ENCODE results near the gene DSTYK.

- peak; percentile 30; the same call in 1 of the 2 replicates for TF ChIP-seq CTCF (conservative IDR thresholded peaks at IDR 0.05; ENCODE audit: low read length)
- TF ChIP-seq EZH2phosphoT487 (IDR thresholded peaks at IDR 0.05; ENCODE audit: borderline replicate concordance), result no peak
Measured at GRCh38 chr1:205122489-205122882, 89.0 kb downstream of the DSTYK start.
